HG02840 (cell line): ENCODE data around the gene MAP2K2.
A peak's percentile ranks its signal among the peaks of the same experiment; 100 is the strongest.
"Not testable (repeated sequence)": the region's sequence is repeated elsewhere in the genome, so short reads cannot be mapped to it uniquely, and the experiment has no call there.

Experiments used
- ATAC-seq: cut with Tn5 transposase; IDR thresholded peaks from one replicate; pipeline ENCODE4 v1.9.1; 2021; ENCODE audit warnings: mild to moderate bottlenecking, moderate library complexity, moderate number of reproducible peaks; ENCODE audit not compliant: unreplicated experiment, low FRiP score

Gene MAP2K2

GRCh38 chr19:4134351-4134750, 10.4 kb upstream of the MAP2K2 start:
- ATAC-seq, result no peak

GRCh38 chr19:4130744-4131438, 7.0 kb upstream of the MAP2K2 start:
- ATAC-seq, result no peak

- not testable (repeated sequence) for ATAC-seq
Measured at GRCh38 chr19:4129050-4129449, 5.1 kb upstream of the MAP2K2 start.

- ATAC-seq, result not testable (repeated sequence)
Measured at GRCh38 chr19:4127322-4127721, 3.4 kb upstream of the MAP2K2 start.

GRCh38 chr19:4124638-4125037, 716 bp upstream of the MAP2K2 start:
- no peak for ATAC-seq

GRCh38 chr19:4122480-4122879, 1.4 kb downstream of the MAP2K2 start:
- no peak for ATAC-seq

GRCh38 chr19:4121815-4122214, 2.1 kb downstream of the MAP2K2 start:
- ATAC-seq, result no peak

- ATAC-seq, result no peak
Measured at GRCh38 chr19:4121273-4121612, 2.7 kb downstream of the MAP2K2 start.

GRCh38 chr19:4120559-4121272, 3.2 kb downstream of the MAP2K2 start:
- no peak for ATAC-seq

- no peak for ATAC-seq
Measured at GRCh38 chr19:4119763-4120162, 4.2 kb downstream of the MAP2K2 start.

- no peak for ATAC-seq
Measured at GRCh38 chr19:4115818-4116385, 8.0 kb downstream of the MAP2K2 start.

GRCh38 chr19:4115050-4115817, 8.7 kb downstream of the MAP2K2 start:
- ATAC-seq, result peak; percentile 72

- no peak for ATAC-seq
Measured at GRCh38 chr19:4114181-4114580, 9.7 kb downstream of the MAP2K2 start.

- no peak for ATAC-seq
Measured at GRCh38 chr19:4113398-4114088, 10.4 kb downstream of the MAP2K2 start.

GRCh38 chr19:4112367-4112766, 11.6 kb downstream of the MAP2K2 start:
- ATAC-seq, result no peak

- ATAC-seq, result no peak
Measured at GRCh38 chr19:4109626-4109945, 14.3 kb downstream of the MAP2K2 start.

GRCh38 chr19:4108767-4109625, 14.9 kb downstream of the MAP2K2 start:
- ATAC-seq, result peak; percentile 64

- ATAC-seq, result no peak
Measured at GRCh38 chr19:4103080-4103433, 20.9 kb downstream of the MAP2K2 start.

GRCh38 chr19:4102339-4103079, 21.4 kb downstream of the MAP2K2 start:
- ATAC-seq, result no peak
